Prostate gland (tissue), 2 donors: Measurements from ENCODE around the gene DNMT3A.

ENCODE experiments used
- POLR2A ChIP-seq: fragments of 450-650 bp; IDR thresholded peaks from one replicate; pipeline ENCODE4 v1.6.1; 2016; ENCODE audit warnings: antibody characterized with exemption, mild to moderate bottlenecking
- TF ChIP-seq, protein P1 (sequence below), 4 experiments: fragments of 200-600 bp in 2 of 4; fragments of 450-650 bp in 2 of 4; sonication (generic) in 2 of 4; IDR thresholded peaks; 1 replicate in 3 of 4; 2 replicates in 1 of 4; pipeline ENCODE4 v1.5.1; 2016 to 2019; ENCODE audit warnings: antibody characterized with exemption in 4 of 4, mild to moderate bottlenecking in 2 of 4, moderate library complexity in 2 of 4

DNA sequence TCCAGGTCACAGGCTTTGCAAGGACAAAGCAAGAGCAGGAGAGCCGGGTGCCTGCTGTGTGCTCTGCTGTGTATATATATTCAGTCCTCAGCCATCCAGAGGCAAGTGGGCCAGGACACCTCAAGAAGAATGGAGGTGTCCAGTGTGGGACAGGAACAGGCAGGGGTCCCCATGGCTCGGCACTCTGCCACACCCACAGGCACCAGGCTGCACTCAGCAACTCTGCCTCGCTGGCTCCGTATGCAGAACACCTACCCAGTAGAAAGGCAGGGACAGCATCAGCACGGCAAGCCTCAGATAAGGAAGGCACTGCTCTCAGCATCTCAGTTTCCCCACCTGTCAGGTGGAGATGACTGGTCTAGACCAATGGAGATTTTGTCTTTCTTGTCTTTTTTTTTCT is 57.8 kb downstream of the DNMT3A start:
- no peak for TF ChIP-seq POLR2A
- TF ChIP-seq, protein P1, sequence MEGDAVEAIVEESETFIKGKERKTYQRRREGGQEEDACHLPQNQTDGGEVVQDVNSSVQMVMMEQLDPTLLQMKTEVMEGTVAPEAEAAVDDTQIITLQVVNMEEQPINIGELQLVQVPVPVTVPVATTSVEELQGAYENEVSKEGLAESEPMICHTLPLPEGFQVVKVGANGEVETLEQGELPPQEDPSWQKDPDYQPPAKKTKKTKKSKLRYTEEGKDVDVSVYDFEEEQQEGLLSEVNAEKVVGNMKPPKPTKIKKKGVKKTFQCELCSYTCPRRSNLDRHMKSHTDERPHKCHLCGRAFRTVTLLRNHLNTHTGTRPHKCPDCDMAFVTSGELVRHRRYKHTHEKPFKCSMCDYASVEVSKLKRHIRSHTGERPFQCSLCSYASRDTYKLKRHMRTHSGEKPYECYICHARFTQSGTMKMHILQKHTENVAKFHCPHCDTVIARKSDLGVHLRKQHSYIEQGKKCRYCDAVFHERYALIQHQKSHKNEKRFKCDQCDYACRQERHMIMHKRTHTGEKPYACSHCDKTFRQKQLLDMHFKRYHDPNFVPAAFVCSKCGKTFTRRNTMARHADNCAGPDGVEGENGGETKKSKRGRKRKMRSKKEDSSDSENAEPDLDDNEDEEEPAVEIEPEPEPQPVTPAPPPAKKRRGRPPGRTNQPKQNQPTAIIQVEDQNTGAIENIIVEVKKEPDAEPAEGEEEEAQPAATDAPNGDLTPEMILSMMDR (IDR thresholded peaks at IDR 0.05) = no peak
